ENCODE data around the gene AP1S3. TPM values are rescaled to one million over a fixed set of nuclear protein-coding genes. Genes with fewer than 3 reads are reported as not detected.

The AP1S3 gene
- total RNA-seq, 4 donors from 2014 or later: 0.23 to 4.6 (median 0.54) TPM; not detected in 1

DNA sequence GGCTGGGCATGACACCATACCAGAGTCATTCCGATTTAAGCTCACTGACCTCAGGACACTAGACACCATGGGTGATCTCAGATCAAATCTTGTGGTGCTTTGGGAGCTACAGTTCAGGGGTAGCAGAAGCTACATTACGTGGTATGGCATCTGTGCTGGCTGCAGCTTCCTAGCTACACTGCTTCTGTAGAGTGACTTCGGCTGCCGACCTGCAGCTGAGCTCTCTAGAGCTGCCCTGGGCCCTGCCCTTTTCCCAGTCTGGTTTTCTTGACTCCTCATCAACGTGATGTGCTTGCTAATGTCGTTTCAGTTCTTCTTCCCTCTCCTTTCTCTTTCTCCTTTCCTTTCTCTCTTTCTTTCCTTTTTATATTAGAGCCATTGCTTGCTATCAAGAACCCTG lies 100.2 kb downstream of the AP1S3 start:
- no peaks in the 10 kb centered on the region for H3K4me1 ChIP-seq
- no peak for TF ChIP-seq POLR2A (IDR thresholded peaks at IDR 0.05)
- no peak for TF ChIP-seq EP300 (IDR thresholded peaks at IDR 0.05)
- TF ChIP-seq, protein P1, sequence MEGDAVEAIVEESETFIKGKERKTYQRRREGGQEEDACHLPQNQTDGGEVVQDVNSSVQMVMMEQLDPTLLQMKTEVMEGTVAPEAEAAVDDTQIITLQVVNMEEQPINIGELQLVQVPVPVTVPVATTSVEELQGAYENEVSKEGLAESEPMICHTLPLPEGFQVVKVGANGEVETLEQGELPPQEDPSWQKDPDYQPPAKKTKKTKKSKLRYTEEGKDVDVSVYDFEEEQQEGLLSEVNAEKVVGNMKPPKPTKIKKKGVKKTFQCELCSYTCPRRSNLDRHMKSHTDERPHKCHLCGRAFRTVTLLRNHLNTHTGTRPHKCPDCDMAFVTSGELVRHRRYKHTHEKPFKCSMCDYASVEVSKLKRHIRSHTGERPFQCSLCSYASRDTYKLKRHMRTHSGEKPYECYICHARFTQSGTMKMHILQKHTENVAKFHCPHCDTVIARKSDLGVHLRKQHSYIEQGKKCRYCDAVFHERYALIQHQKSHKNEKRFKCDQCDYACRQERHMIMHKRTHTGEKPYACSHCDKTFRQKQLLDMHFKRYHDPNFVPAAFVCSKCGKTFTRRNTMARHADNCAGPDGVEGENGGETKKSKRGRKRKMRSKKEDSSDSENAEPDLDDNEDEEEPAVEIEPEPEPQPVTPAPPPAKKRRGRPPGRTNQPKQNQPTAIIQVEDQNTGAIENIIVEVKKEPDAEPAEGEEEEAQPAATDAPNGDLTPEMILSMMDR (IDR thresholded peaks at IDR 0.05): no peak
- no peak for TF ChIP-seq POLR2AphosphoS5 (IDR thresholded peaks at IDR 0.05)
- H3K27ac ChIP-seq: no peak overlapping the region
- H3K36me3 ChIP-seq: no peaks in the 10 kb centered on the region
- H3K4me3 ChIP-seq: no peak overlapping the region
- no peaks in the 10 kb centered on the region for H3K9me3 ChIP-seq
- ATAC-seq: no peak
- 74 to 86% methylated on average over 4 to 5 of the region's 6 CpGs for WGBS, 2 donors (ENCODE audit: low coverage in 1 of 2)
- no peaks in the 10 kb centered on the region for H3K27me3 ChIP-seq

DNA sequence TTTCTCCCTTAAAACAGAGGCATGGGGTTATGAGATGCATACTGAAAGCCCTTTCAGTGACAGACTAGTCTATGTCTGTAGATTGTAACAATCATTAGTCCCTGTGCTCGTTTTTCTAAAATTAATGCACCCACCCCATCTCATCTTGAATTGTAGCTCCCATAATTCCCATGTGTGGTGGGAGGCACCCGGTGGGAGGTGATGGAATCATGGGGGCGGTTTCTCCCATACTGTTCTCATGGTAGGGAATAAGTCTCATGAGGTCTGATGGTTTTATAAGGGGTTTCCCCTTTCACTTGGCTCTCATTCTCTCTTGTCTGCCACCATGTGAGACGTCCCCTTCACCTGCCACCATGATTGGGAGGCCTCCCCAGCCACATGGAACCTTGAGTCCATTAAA lies 100.9 kb downstream of the AP1S3 start:
- Histone ChIP-seq H3K4me1 (no peaks in the 10 kb centered on the region), H3K36me3 (no peaks in the 10 kb centered on the region), H3K4me3 (no peak overlapping the region), H3K27ac (no peak overlapping the region), H3K27me3 (no peaks in the 10 kb centered on the region), H3K9me3 (no peaks in the 10 kb centered on the region)
- TF ChIP-seq, protein P1 (IDR thresholded peaks at IDR 0.05): no peak
- TF ChIP-seq EP300 (IDR thresholded peaks at IDR 0.05): no peak
- no peak for TF ChIP-seq POLR2A (IDR thresholded peaks at IDR 0.05)
- TF ChIP-seq POLR2AphosphoS5 (IDR thresholded peaks at IDR 0.05): no peak
- no peak for ATAC-seq
- WGBS, 2 donors (ENCODE audit: low coverage in 1 of 2): 78 to 89% methylated on average over 2 to 4 of the region's 4 CpGs

- no peak overlapping the region for H3K27ac ChIP-seq
- WGBS, 2 donors (ENCODE audit: low coverage in 1 of 2): 80% methylated on average over 4 of the region's 4 CpGs; no CpG with 5 or more reads in 1 of the 2 donors
- no peaks in the 10 kb centered on the region for H3K27me3 ChIP-seq
- no peak overlapping the region for H3K4me3 ChIP-seq
- TF ChIP-seq, protein P1 (IDR thresholded peaks at IDR 0.05): no peak
- no peak for TF ChIP-seq EP300 (IDR thresholded peaks at IDR 0.05)
- TF ChIP-seq POLR2A (IDR thresholded peaks at IDR 0.05): no peak
- TF ChIP-seq POLR2AphosphoS5 (IDR thresholded peaks at IDR 0.05): no peak
- H3K9me3 ChIP-seq: no peaks in the 10 kb centered on the region
- H3K4me1 ChIP-seq: no peaks in the 10 kb centered on the region
- H3K36me3 ChIP-seq: no peaks in the 10 kb centered on the region
- no peak for ATAC-seq
Observed at GRCh38 chr2:223735659-223736244, 101.6 kb downstream of the AP1S3 start.

DNA sequence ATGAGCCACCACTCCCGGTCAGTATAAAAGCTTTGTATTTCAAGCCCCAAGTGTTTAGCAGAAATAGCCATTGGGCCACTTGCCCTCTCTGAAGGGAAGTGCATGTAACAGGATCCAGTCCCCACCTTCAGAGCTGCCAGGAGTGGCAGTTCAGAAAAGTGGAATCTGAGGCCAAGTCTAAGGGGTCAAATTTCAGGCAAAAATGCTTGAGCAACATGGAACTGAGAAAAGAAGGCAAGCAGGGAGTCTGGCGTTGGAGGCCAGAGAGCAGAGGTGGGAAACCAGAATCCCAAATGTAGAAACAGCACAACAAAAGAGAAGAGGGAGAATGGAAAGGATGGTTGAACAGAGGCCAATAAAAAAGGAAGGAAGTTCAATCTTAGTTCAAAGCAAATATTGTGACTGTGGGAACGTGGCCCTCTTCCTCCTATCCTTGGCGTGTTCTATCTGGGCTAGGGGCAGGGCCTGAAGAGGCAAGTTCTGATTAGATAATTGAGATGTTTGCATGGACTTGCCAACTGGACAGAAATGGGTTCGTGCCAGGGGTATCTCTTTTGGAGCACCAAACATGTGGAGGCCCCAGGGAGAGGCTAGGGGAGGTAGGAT lies 102.2 kb downstream of the AP1S3 start:
- Histone ChIP-seq H3K4me1 (no peaks in the 10 kb centered on the region), H3K4me3 (no peak overlapping the region), H3K9me3 (no peaks in the 10 kb centered on the region), H3K27me3 (no peaks in the 10 kb centered on the region), H3K27ac (no peak overlapping the region), H3K36me3 (no peaks in the 10 kb centered on the region)
- TF ChIP-seq, protein P1 (IDR thresholded peaks at IDR 0.05): no peak
- no peak for TF ChIP-seq POLR2A (IDR thresholded peaks at IDR 0.05)
- TF ChIP-seq POLR2AphosphoS5 (IDR thresholded peaks at IDR 0.05): no peak
- TF ChIP-seq EP300 (IDR thresholded peaks at IDR 0.05): no peak
- no peak for ATAC-seq
- WGBS, 2 donors (ENCODE audit: low coverage in 1 of 2): 40 to 65% methylated on average over 2 to 3 of the region's 5 CpGs

GRCh38 chr2:223734346-223734745 lies 103.0 kb downstream of the AP1S3 start:
- Histone ChIP-seq H3K9me3 (no peaks in the 10 kb centered on the region), H3K27ac (no peak overlapping the region), H3K27me3 (no peaks in the 10 kb centered on the region), H3K36me3 (no peaks in the 10 kb centered on the region), H3K4me3 (no peak overlapping the region), H3K4me1 (no peaks in the 10 kb centered on the region)
- no peak for ATAC-seq
- 93 to 96% methylated on average over 2 of the region's 2 CpGs for WGBS, 2 donors (ENCODE audit: low coverage in 1 of 2)
- TF ChIP-seq, protein P1 (IDR thresholded peaks at IDR 0.05): no peak
